ENCODE measurements around the gene MEIS1.

The MEIS1 gene

GRCh38 chr2:66541646-66542045 is 106.7 kb downstream of the MEIS1 start:
- no peak for FAIRE-seq

DNA sequence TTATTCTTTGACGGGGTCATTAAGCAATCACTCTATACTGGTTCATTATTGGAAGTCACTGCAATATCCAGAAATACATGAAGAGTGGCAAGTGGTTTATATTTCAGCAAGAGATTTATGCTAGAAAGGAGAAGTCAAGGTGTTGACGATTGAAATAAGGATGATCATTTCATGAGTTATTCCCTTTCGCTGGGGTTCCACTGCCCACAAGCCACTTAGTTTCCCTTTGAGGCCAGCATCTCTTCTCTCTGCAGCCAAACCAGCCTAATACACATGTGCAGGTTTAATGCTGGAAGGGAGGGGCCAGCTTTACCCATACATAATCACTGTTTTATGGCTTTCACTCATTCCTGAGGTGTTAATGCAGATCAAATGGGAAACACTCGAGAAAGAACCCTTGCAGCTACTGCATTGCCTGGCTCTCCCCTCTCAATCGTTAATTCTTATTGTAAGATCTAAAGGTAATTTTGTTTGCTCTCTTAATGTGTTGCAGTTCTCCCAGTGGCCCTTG is 108.4 kb downstream of the MEIS1 start:
- FAIRE-seq = no peak

- FAIRE-seq = no peak
Measured at GRCh38 chr2:66544258-66544657, 109.3 kb downstream of the MEIS1 start.

- no peak for FAIRE-seq
Measured at GRCh38 chr2:66545258-66545657, 110.3 kb downstream of the MEIS1 start.

- no peak for FAIRE-seq
Measured at GRCh38 chr2:66547118-66547517, 112.2 kb downstream of the MEIS1 start.

- no peak for FAIRE-seq
Measured at GRCh38 chr2:66547887-66548286, 113.0 kb downstream of the MEIS1 start.

DNA sequence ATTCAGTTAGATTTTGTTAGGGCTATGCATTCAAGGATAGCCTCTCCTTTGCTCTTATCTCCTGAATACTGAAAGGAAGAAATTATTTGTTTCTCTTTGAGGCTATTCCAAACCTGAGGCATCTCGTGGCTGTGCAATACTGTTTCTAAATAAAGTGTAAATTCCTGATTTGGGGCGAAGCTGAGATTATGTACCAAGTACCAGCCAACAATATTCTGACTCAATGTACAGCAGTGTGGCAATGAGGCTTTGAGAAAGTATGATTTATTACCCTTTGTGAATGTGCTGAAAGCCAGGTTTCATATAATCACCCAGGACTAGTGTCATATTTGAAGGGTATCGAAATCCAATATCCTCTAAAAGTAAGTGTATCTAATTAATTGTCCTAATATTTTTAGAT is 113.5 kb downstream of the MEIS1 start:
- FAIRE-seq = no peak

DNA sequence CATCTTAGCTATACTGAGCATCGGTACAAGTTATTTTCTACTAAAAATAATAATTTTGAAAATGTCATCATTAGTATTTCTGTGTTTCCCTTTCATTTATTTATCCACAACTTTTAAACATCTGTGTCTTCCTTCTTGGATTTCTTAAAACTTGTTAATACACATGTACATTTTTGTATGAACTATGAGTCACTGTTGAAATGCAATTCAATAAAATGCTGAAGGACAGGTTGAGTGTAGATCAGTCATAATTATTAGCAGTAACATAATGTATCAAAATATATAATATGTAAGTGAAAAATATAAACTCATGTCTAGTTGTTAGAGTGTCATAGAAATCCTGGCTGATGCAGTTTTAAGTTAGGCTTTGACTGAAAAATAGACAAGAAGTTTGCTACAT is 115.9 kb downstream of the MEIS1 start:
- no peak for FAIRE-seq

- no peak for FAIRE-seq
Measured at GRCh38 chr2:66553370-66553769, 118.4 kb downstream of the MEIS1 start.

GRCh38 chr2:66555091-66555490 is 120.2 kb downstream of the MEIS1 start:
- no peak for FAIRE-seq

DNA sequence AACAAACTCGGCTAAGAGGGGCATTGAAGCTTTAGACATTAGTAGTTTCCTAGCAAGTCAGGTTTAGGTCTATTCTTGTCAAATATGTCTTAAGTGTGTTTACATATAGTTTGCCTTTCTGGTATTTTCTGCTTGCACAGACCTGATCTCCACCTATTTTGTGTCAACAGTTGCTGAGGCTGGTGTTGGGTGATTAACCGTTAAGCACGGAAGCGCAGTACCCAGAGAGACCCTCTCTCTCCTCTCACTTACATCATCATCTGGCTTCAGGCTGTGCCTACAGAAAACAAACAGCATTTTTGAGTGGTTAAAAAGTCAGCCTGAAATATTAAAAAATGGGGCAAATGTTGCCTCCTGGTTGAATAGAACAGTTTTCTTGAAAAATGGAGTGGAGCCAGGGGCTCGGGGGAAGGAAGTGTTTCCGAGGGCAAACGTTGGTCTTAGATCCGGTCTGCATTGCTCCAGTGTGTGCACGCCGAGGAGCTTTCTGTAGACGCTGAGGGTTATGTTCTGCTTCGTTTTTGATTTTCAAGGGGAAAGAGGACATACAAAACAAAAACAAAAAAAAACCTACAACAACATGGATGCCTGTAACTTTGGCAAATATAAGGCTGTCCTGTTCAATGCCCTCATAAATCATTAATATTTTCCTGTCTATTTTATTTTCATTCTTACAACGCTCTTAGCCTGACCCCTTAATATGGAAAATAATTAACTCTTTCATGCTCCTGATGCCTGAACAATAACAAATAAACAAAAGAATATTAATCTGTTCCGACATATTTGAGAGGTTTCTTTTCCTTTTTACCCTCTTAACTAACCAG is 120.8 kb downstream of the MEIS1 start:
- FAIRE-seq = no peak

DNA sequence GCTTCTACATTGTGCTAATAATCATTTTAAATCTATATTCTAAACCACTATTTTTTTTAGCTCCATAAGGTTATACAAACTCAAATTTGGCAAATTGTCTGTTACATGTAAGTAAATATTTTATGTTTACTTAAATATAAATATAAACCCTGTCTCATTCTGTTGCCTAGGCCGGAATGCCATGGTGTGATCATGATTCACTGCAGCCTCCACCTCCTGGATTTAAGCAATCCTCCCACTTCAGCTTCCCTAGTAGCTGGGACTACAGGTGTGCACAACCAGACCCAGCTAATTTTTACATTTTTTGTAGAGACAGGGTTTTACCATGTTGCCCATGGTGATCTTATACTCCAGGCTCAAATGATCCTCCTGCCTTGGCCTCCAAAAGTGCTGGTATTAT is 124.7 kb downstream of the MEIS1 start:
- FAIRE-seq = no peak

DNA sequence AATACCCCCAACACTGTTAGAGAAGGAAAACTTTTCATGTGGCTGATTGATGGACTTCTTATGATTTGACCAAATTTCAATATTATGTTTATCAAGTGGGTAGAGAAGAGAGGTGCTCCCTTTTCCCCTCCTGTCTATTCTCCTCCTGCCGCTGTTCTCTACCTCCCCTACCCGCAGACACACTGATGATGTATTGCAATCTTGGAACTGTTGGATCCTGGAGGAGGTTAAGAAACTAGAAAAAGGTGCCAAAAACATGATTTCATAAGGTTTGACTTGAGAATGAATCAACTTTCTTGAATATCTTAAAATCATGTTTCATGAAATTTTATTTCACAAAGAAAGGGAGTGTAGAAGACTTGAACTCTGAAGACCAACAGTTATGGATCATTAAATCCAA is 125.8 kb downstream of the MEIS1 start:
- no peak for FAIRE-seq

- FAIRE-seq = no peak
Measured at GRCh38 chr2:66561645-66562303, 126.8 kb downstream of the MEIS1 start.

DNA sequence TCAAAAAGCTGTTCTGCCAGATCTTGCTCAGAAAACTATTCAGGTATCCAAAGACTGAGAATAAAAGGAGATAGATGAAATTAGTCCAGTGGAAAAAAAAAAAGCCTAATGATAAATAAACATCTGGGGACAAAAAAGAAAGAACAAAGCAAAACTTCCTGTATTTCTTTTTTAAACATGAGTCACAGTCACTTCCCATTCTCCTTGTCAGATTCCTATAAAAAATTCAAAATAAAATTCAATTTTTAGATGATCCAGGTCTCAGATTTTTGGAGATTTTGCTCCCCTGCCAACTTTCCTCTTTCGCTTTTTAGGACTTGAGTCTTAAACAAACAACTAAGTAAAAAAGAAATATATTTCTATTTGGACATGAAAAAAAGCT is 127.4 kb downstream of the MEIS1 start:
- no peak for FAIRE-seq

DNA sequence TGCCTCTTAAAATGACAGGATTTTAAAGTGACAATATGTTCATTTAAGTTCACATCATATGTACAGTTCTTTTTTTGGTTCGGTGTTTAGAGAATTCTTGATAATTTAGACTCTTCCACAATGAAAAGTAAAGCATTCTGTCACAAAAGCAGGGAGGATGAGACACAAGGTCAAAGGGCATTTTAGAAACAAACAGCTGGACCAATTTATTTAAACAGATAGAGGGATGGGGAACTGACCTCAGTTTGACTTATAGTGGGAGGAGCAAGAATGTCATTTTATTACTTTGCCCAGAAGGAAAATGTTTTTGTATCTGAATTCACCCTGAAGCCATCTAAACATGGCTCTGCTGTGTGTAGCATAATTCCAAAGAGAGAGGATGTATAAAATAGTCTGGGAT is 128.5 kb downstream of the MEIS1 start:
- no peak for FAIRE-seq

GRCh38 chr2:66565291-66565690 is 130.4 kb downstream of the MEIS1 start:
- FAIRE-seq = no peak

DNA sequence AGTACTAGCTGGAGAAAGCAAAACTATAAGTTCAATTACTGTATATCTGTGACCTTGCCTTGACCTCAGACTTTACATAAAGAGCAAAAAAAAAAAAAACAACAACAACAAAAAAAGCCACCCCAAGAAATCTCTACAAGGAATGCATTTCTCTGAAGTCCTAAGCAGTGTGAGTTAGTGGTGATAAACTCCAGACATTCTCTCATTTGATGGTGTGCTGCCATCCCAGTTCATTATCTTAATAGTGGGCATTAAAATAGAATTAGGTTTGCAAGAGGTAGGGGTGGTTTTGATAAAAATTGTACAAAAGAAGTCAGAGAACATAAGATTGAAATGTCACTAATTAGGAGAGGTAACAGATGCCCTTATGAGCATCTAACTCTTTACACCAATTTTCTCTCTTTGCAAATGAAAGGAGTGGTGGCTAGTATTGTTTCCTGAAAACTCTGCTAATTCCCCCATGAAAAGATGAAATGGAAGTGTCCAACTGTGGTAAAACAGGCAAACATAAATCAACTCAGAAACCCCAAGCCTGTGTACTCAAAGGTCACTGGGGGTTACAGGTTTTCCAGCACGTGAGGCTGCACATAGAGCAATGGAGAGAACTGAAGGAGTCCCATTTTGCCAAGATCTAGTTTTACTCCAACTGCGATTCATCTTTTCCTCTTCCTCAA is 131.9 kb downstream of the MEIS1 start:
- no peak for FAIRE-seq

DNA sequence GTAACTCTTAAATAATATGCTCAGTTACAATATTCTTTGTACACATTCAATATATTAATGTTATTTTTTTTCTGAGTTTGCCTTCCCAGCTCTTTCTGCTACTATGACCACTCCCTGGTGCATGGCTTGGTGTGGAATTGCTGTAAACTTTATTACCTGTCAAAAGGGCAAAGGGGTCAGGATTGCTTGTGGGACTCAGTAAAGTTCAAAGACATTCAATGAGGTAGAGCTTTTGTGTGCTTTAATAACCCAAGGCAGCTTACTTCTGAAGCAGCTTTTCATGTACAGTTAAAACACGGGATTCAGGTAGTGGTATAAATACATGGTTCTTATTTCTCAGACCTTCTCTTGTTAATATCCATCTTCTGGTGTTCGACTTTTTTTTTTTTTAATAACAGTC is 132.8 kb downstream of the MEIS1 start:
- no peak for FAIRE-seq

DNA sequence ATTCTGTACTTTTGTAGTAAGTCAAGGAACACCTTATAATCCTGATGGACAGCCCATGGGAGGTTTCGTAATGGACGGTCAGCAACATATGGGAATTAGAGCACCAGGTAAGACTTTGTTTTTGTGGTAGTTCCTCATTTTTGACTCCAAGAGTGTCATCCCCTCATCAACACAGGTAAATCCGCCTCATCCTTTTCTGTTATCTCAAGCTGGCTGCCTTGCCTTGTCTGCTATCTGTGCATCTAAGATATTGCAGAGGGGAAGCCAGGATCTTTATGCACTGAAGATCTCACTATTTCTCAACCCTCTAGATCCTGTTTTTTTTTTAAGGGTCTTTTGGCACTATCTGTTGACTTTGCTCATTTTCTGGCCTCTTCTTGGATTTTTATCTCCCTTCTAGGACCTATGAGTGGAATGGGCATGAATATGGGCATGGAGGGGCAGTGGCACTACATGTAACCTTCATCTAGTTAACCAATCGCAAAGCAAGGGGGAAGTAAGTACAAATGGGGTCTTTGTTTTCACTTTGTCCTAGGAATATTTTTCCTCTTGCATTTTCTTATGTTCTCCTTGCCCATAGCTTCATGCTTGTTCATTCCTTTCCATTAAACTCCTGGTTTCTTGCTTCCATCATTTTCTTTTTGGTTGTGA is 133.8 kb downstream of the MEIS1 start:
- no peak for FAIRE-seq

DNA sequence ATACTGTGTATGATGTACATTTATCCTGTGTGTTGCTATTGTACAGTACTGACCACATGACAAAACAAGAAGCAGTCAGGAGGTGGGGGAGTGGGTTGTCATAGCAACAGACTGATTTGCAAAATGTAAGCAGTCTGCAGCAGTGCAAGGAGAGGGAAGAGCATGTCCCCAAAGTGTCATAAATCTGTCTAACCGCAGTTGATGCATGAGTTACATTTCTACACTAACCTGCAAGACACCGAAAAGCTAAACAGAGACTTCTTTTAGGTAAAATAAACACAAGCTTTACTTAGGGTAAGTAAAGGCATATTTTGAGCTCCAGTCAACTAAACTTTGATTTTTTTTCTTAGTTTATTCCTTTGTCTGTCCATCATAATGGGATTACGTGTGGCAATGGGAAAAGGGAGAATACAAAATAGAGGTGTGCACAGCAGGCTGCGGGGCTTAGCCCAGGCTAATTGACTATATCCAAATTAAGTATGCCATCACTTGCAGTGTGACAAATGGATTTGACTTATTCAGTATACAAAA is 134.5 kb downstream of the MEIS1 start:
- FAIRE-seq = no peak

DNA sequence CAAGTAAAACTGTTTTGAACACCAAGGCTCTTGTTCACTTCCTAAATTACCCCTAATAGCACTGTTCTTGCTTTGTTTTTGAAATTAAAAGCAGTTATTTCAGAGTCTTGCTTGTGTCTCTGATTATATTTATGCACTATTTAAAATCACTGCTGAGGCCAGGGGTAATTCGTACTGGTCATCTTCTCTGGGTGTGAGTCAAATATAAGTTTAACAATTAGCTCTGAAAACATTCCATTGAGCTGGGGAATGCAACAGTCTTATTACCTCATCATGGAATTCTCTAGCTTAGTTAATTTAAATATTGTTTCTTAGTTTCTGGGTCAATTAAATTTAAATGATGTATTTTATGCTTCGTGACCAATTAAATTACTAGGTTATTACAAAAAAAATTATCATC is 135.0 kb downstream of the MEIS1 start:
- FAIRE-seq = no peak

DNA sequence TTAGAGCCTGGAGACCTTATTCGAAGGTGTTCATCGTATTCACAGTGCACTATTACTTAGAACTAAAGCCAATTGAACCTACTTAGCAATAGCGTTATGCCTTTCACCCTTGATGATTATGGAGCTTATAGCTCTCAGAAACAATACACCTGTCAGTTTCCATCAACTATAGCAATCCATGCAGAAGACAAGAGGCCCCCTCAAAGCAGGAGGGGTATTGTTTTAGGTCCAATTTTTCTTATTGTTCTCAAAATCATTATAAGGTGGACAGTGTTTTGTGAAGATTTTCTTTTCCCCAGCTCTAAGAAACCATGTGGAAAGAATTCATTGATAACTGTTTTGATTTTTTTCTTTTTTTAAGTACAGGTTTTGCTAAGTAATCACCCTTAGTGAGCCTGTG is 135.5 kb downstream of the MEIS1 start:
- no peak for FAIRE-seq

All from G401.6 (cell line).